ENCODE results near the gene ADSL. TPM values are rescaled to one million over a fixed set of nuclear protein-coding genes. Genes with fewer than 3 reads are reported as not detected.

Gene ADSL
- total RNA-seq, 3 donors from 2014 or later (not counting 1 experiment from before 2014, with no cell fraction given) = 31.3 to 49.8 (median 41.2) TPM

- H3K4me3 Mint-ChIP-seq = no peak overlapping the region
Measured at GRCh38 chr22:40433416-40434090, 87.3 kb downstream of the ADSL start.

DNA sequence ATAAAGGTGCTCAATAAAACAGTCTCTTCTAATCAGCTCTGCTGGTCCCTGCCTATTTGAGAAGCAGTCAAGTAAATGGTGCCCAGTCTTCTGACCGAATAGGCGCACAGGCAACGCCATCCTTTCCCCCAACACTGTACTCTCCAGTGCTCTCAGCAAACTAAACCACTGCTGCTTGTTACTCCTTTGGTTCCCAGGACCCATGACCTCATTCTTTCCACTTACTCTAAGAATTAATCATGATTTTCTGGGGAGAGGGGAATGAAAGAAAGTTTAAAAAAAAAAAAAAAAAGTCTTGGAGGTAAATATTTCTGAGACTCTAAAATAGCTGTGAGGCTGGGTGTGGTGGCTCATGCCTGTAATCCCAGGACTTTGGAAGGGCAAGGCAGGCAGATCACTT, 87.8 kb downstream of the ADSL start:
- H3K27ac Mint-ChIP-seq = no peak overlapping the region
- no peaks in the 10 kb centered on the region for H3K27me3 Mint-ChIP-seq (ENCODE audit: low read depth in 2 of 2)
- Histone ChIP-seq H3K4me3 (ENCODE audit: low read length) (no peak overlapping the region), H3K27me3 (ENCODE audit: control insufficient read depth, insufficient read depth, low read length) (no peaks in the 10 kb centered on the region), H3K4me1 (ENCODE audit: control insufficient read depth, insufficient read depth, low read length) (peaks cover 42% of the 10 kb centered on the region), H3K9me3 (ENCODE audit: control insufficient read depth, insufficient read depth, low read length) (no peaks in the 10 kb centered on the region), H3K27ac (ENCODE audit: low read length) (no peak overlapping the region), H3K36me3 (ENCODE audit: control insufficient read depth, insufficient read depth, low read length) (peaks cover 43% of the 10 kb centered on the region)
- intact Hi-C loops (cut with micrococcal nuclease) = no loop called here
- 95% methylated on average over 3 of the region's 3 CpGs for WGBS (ENCODE audit: insufficient coverage)
- DNase-seq = no peak
- ATAC-seq = no peak
- peaks cover 14% of the 10 kb centered on the region for H3K36me3 Mint-ChIP-seq
- no peak overlapping the region for H3K4me3 Mint-ChIP-seq
- TF ChIP-seq, protein P1, sequence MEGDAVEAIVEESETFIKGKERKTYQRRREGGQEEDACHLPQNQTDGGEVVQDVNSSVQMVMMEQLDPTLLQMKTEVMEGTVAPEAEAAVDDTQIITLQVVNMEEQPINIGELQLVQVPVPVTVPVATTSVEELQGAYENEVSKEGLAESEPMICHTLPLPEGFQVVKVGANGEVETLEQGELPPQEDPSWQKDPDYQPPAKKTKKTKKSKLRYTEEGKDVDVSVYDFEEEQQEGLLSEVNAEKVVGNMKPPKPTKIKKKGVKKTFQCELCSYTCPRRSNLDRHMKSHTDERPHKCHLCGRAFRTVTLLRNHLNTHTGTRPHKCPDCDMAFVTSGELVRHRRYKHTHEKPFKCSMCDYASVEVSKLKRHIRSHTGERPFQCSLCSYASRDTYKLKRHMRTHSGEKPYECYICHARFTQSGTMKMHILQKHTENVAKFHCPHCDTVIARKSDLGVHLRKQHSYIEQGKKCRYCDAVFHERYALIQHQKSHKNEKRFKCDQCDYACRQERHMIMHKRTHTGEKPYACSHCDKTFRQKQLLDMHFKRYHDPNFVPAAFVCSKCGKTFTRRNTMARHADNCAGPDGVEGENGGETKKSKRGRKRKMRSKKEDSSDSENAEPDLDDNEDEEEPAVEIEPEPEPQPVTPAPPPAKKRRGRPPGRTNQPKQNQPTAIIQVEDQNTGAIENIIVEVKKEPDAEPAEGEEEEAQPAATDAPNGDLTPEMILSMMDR (IDR thresholded peaks at IDR 0.05) = no peak
- H3K9me3 Mint-ChIP-seq = no peaks in the 10 kb centered on the region
- peaks cover 34 to 42% of the 10 kb centered on the region in 2 donors for H3K4me1 Mint-ChIP-seq

More at GRCh38 chr22:40433416-40434090, 87.3 kb downstream of the ADSL start:
- TF ChIP-seq, protein P1 (IDR thresholded peaks at IDR 0.05) = no peak
- WGBS (ENCODE audit: insufficient coverage) = 83% methylated on average over 2 of the region's 3 CpGs
- H3K9me3 ChIP-seq (ENCODE audit: control insufficient read depth, insufficient read depth, low read length) = no peaks in the 10 kb centered on the region
- no peak overlapping the region for H3K27ac ChIP-seq (ENCODE audit: low read length)
- no peak overlapping the region for H3K4me3 ChIP-seq (ENCODE audit: low read length)
- intact Hi-C loops (cut with micrococcal nuclease) = no loop called here
- no peaks in the 10 kb centered on the region for H3K27me3 ChIP-seq (ENCODE audit: control insufficient read depth, insufficient read depth, low read length)
- Mint-ChIP-seq H3K9me3 (no peaks in the 10 kb centered on the region), H3K27ac (no peak overlapping the region), H3K27me3 (ENCODE audit: low read depth in 2 of 2) (no peaks in the 10 kb centered on the region), H3K36me3 (peaks cover 18% of the 10 kb centered on the region), H3K4me1 (peaks cover 31 to 46% of the 10 kb centered on the region in 2 donors)
- peaks cover 42% of the 10 kb centered on the region for H3K4me1 ChIP-seq (ENCODE audit: control insufficient read depth, insufficient read depth, low read length)
- H3K36me3 ChIP-seq (ENCODE audit: control insufficient read depth, insufficient read depth, low read length) = peaks cover 45% of the 10 kb centered on the region
- DNase-seq = no peak
- no peak for ATAC-seq

GRCh38 chr22:40434745-40435144, 88.4 kb downstream of the ADSL start:
- DNase-seq = no peak
- ATAC-seq = no peak
- peak overlapping the region in 1 of 2 donors; percentile 26 for H3K27ac Mint-ChIP-seq
- peaks cover 45% of the 10 kb centered on the region for H3K4me1 ChIP-seq (ENCODE audit: control insufficient read depth, insufficient read depth, low read length)
- WGBS (ENCODE audit: insufficient coverage) = 85% methylated on average over 4 of the region's 5 CpGs
- H3K27ac ChIP-seq (ENCODE audit: low read length) = no peak overlapping the region
- H3K27me3 Mint-ChIP-seq (ENCODE audit: low read depth in 2 of 2) = no peaks in the 10 kb centered on the region
- no peaks in the 10 kb centered on the region for H3K9me3 Mint-ChIP-seq
- intact Hi-C loops (cut with micrococcal nuclease) = no loop called here
- H3K36me3 ChIP-seq (ENCODE audit: control insufficient read depth, insufficient read depth, low read length) = peaks cover 37% of the 10 kb centered on the region
- no peaks in the 10 kb centered on the region for H3K27me3 ChIP-seq (ENCODE audit: control insufficient read depth, insufficient read depth, low read length)
- H3K36me3 Mint-ChIP-seq = peaks cover 7% of the 10 kb centered on the region
- TF ChIP-seq, protein P1 (IDR thresholded peaks at IDR 0.05) = no peak
- H3K4me3 Mint-ChIP-seq = no peak overlapping the region
- no peaks in the 10 kb centered on the region for H3K9me3 ChIP-seq (ENCODE audit: control insufficient read depth, insufficient read depth, low read length)
- no peak overlapping the region for H3K4me3 ChIP-seq (ENCODE audit: low read length)
- peaks cover 34 to 39% of the 10 kb centered on the region in 2 donors for H3K4me1 Mint-ChIP-seq
